ENCODE results near the gene SLC7A8. TPM values are rescaled to one million over a fixed set of nuclear protein-coding genes. Genes with fewer than 3 reads are reported as not detected.

The SLC7A8 gene
- total and polyA plus RNA-seq, 2 of the 4 experiments (the other 2 are of a cell fraction), result 0.31 TPM; not detected in 1

GRCh38 chr14:23215421-23215820 lies 32.0 kb upstream of the SLC7A8 start:
- Histone ChIP-seq H4K5ac (ENCODE audit: low read depth, low read length) (no peak overlapping the region), H2BK120ac (ENCODE audit: low read depth, low read length) (no peak overlapping the region), H4K8ac (ENCODE audit: low read depth in 2 of 2, low read length in 2 of 2) (no peak overlapping the region), H3K27ac (ENCODE audit: insufficient read depth, low read length) (no peak overlapping the region), H3K36me3 (ENCODE audit: control insufficient read depth, insufficient read depth, low read length) (no peaks in the 10 kb centered on the region), H3K4me3 (ENCODE audit: insufficient read depth, low read depth, low read length) (no peak overlapping the region), H3K18ac (ENCODE audit: low read depth, low read length) (no peak overlapping the region), H2AFZ (replicated peaks; ENCODE audit: low read length, poor library complexity) (no peak overlapping the region), H3K9me3 (ENCODE audit: control insufficient read depth, insufficient read depth, low read length) (no peaks in the 10 kb centered on the region; the same call in 1 of the 2 replicates), H2BK20ac (ENCODE audit: low read depth, low read length) (no peak overlapping the region), H2AK5ac (ENCODE audit: low read depth, low read length) (no peak overlapping the region), H4K20me1 (ENCODE audit: insufficient read depth, low read length) (no peaks in the 10 kb centered on the region), H2BK15ac (ENCODE audit: low read depth, low read length) (no peak overlapping the region), H3K56ac (ENCODE audit: extremely low read depth, insufficient read depth, low read length) (no peak overlapping the region), H3K27me3 (ENCODE audit: control insufficient read depth, insufficient read depth, low read length) (peaks cover 2% of the 10 kb centered on the region; the same call in 1 of the 2 replicates), H2AK9ac (replicated peaks; ENCODE audit: low read depth, low read length, poor library complexity) (no peak overlapping the region), H3K14ac (replicated peaks; ENCODE audit: low read depth, low read length) (no peak overlapping the region), H3K4me1 (ENCODE audit: control insufficient read depth, insufficient read depth, low read length) (no peaks in the 10 kb centered on the region), H3K4ac (ENCODE audit: low read depth, low read length) (no peak overlapping the region), H3K4me2 (ENCODE audit: low read depth, low read length) (no peak overlapping the region), H2BK5ac (ENCODE audit: low read depth, low read length, poor library complexity, severe bottlenecking) (no peak overlapping the region), H4K91ac (ENCODE audit: insufficient read depth, low read depth, low read length) (no peak overlapping the region), H3K23ac (ENCODE audit: low read depth, low read length) (no peak overlapping the region), H3K9ac (ENCODE audit: low read depth, low read length) (no peak overlapping the region), H3K79me1 (ENCODE audit: low read depth in 1 of 2, low read length in 2 of 2) (no peaks in the 10 kb centered on the region), H3K9me1 (ENCODE audit: insufficient read depth, low read length) (no peaks in the 10 kb centered on the region)
- intact Hi-C loops (cut with micrococcal nuclease), result no loop called here
- WGBS, 2 experiments (ENCODE audit: extremely low coverage in 2 of 2, insufficient read length in 1 of 2), result no CpG with 5 or more reads among the region's 1 CpG
- no peak for ATAC-seq (ENCODE audit: low read depth)
- ChIA-PET POLR2A (ENCODE audit: unreplicated experiment) (no interaction called here), CTCF (no interaction called here)
- in situ Hi-C loops (cut with MboI; ENCODE audit: low sequenced_read_pairs), result no loop called here
- BruUV-seq (replicated peaks), result no TSS peak
- TF ChIP-seq MXI1 (IDR thresholded peaks at IDR 0.05; ENCODE audit: borderline replicate concordance, low read depth, low read length) (no peak), USF2 (IDR thresholded peaks at IDR 0.05; ENCODE audit: low read depth, low read length) (no peak), MAFK (IDR thresholded peaks at IDR 0.05; ENCODE audit: low read depth, low read length) (no peak), CHD1 (IDR thresholded peaks at IDR 0.05; ENCODE audit: low read depth, low read length) (no peak), RAD21 (IDR thresholded peaks at IDR 0.05; ENCODE audit: low read length) (no peak), BHLHE40 (IDR thresholded peaks at IDR 0.05; ENCODE audit: low read depth, low read length) (no peak), POLR2A (IDR thresholded peaks at IDR 0.05; ENCODE audit: low read depth, low read length) (no peak), SMC3 (IDR thresholded peaks at IDR 0.05; ENCODE audit: low read depth, low read length) (no peak), CEBPB (IDR thresholded peaks at IDR 0.05; ENCODE audit: low read depth, low read length) (no peak), CTCF (conservative IDR thresholded peaks at IDR 0.05; ENCODE audit: low read depth, low read length) (no peak), FOS (IDR thresholded peaks at IDR 0.05; ENCODE audit: low read depth, low read length) (no peak), ELK1 (IDR thresholded peaks at IDR 0.05; ENCODE audit: borderline replicate concordance, low read depth, low read length) (no peak), RFX5 (IDR thresholded peaks at IDR 0.05; ENCODE audit: low read depth, low read length) (no peak), MAZ (IDR thresholded peaks at IDR 0.05; ENCODE audit: borderline replicate concordance, low read depth, low read length) (no peak), NFE2L2 (IDR thresholded peaks at IDR 0.05; ENCODE audit: low read depth, low read length) (no peak)
- dilution Hi-C loops (cut with HindIII; ENCODE audit: low sequenced_read_pairs, unreplicated experiment), result no loop called here
- no peak for DNase-seq

Measured in IMR-90 (cell line).